ENCODE results near the gene TBR1.

GRCh38 chr2:161373942-161374341 is 42.2 kb upstream of the TBR1 start:
- TF ChIP-seq POLR2A (IDR thresholded peaks at IDR 0.05): no peak
- no peak for TF ChIP-seq CTCF (IDR thresholded peaks at IDR 0.05)

Measured in adrenal gland (tissue), 5 donors.